Endothelial cell of umbilical vein (primary cell): ENCODE measurements around the gene KISS1.
"Not testable (repeated sequence)": the region's sequence is repeated elsewhere in the genome, so short reads cannot be mapped to it uniquely, and the experiment has no call there.

Source experiments
- CTCF ChIP-seq, 2 donors: IDR thresholded peaks; 1 replicate in 1 of 2; 2 replicates in 1 of 2; pipeline ENCODE4 v1.5.1; 2011; ENCODE audit warnings: low read length in 2 of 2, mild to moderate bottlenecking in 2 of 2, moderate library complexity in 2 of 2, control low read depth in 1 of 2, inconsistent platforms in 1 of 2, low read depth in 1 of 2; ENCODE audit not compliant: insufficient read depth in 1 of 2; ENCODE audit errors: extremely low read depth in 1 of 2
- EZH2 ChIP-seq: IDR thresholded peaks from 2 replicates; pipeline ENCODE4 v1.6.1; 2012; ENCODE audit warnings: borderline replicate concordance, low read depth, mild to moderate bottlenecking, moderate library complexity, low read length, inconsistent platforms; ENCODE audit not compliant: severe bottlenecking
- GATA2 ChIP-seq: IDR thresholded peaks from 2 replicates; pipeline ENCODE4 v1.7.0; 2011; ENCODE audit warnings: low read depth, mild to moderate bottlenecking, moderate library complexity, mixed read lengths, low read length; ENCODE audit not compliant: insufficient read length, insufficient read depth
- MAX ChIP-seq: IDR thresholded peaks from 2 replicates; pipeline ENCODE4 v1.6.1; 2011; ENCODE audit not compliant: insufficient read depth, insufficient read length
- MYC ChIP-seq: IDR thresholded peaks from one replicate; pipeline ENCODE4 v1.6.1; 2011; ENCODE audit warnings: mild to moderate bottlenecking, low read depth, low read length
- POLR2A ChIP-seq: IDR thresholded peaks from 2 replicates; pipeline ENCODE4 v1.6.1; 2012; ENCODE audit warnings: low read depth, mild to moderate bottlenecking, control low read depth, low read length
- POLR2AphosphoS5 ChIP-seq: IDR thresholded peaks from 2 replicates; pipeline ENCODE4 v1.6.1; 2012; ENCODE audit warnings: low read depth, mild to moderate bottlenecking, control low read depth, low read length, moderate library complexity; ENCODE audit not compliant: insufficient read depth

DNA sequence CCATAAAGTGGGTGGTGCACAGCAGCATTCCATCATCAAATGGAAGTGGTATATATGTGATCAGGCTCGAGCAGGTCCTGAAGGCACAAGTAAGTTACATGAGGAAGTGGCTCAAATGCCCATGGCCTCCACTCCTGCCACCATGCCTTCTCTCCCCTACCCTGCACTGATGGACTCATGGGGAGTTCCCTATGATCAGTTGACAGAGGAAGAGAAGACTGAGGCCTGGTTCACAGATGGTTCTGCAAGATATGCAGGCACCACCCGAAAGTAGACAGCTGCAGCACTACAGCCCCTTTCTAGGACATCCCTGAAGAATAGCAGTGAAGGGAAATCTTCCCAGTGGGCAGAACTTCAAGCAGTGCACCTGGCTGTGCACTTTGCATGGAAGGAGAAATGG lies 42.2 kb upstream of the KISS1 start:
- TF ChIP-seq CTCF (IDR thresholded peaks at IDR 0.05; ENCODE audit: extremely low read depth in 1 of 2, insufficient read depth in 1 of 2, low read depth in 1 of 2, low read length in 2 of 2); EZH2; POLR2A; POLR2AphosphoS5; MAX; MYC; GATA2: not testable (repeated sequence)
